Mesendoderm (in vitro differentiated cells): ENCODE measurements around the gene INIP. TPM values are rescaled to one million over a fixed set of nuclear protein-coding genes. Genes with fewer than 3 reads are reported as not detected.

Experiments
- DNase-seq: peaks from one replicate; pipeline ENCODE4 v3.0.0; 2013
- H2AK5ac ChIP-seq: 2 replicates; pipeline ENCODE4 v1.6.1; 2013; ENCODE audit warnings: low read length, inconsistent platforms
- H2BK120ac ChIP-seq: 2 replicates; pipeline ENCODE4 v1.6.1; 2013; ENCODE audit warnings: low read depth, mild to moderate bottlenecking, low read length, moderate library complexity, mixed read lengths
- H2BK15ac ChIP-seq: replicated peaks from 2 replicates; pipeline ENCODE4 v1.6.1; 2013; ENCODE audit warnings: low read depth, mild to moderate bottlenecking, moderate library complexity
- H2BK5ac ChIP-seq: 2 replicates; pipeline ENCODE4 v1.6.1; 2013; ENCODE audit warnings: low read length, inconsistent platforms
- H3K18ac ChIP-seq: 2 replicates; pipeline ENCODE4 v1.6.1; 2013; ENCODE audit warnings: mild to moderate bottlenecking, low read length, mixed read lengths
- H3K23ac ChIP-seq: one replicate; pipeline ENCODE4 v1.6.1; 2013; ENCODE audit warnings: low read length
- H3K27ac ChIP-seq: 2 replicates; pipeline ENCODE4 v1.5.1; 2013; ENCODE audit warnings: low read depth, mild to moderate bottlenecking, inconsistent platforms, low read length, moderate library complexity
- H3K27me3 ChIP-seq: 2 replicates; pipeline ENCODE4 v1.6.1; 2013; ENCODE audit warnings: low read length, control low read depth, mild to moderate bottlenecking, inconsistent platforms; ENCODE audit not compliant: insufficient read depth, poor library complexity
- H3K36me3 ChIP-seq: 2 replicates; pipeline ENCODE4 v1.6.1; 2013; ENCODE audit warnings: low read length, inconsistent platforms; ENCODE audit not compliant: control insufficient read depth, insufficient read depth
- H3K4ac ChIP-seq: one replicate; pipeline ENCODE4 v1.6.1; 2013; ENCODE audit warnings: low read depth, mild to moderate bottlenecking, low read length, moderate library complexity
- H3K4me1 ChIP-seq: 2 replicates; pipeline ENCODE4 v1.6.1; 2013; ENCODE audit warnings: low read depth, low read length, inconsistent platforms; ENCODE audit not compliant: control insufficient read depth
- H3K4me2 ChIP-seq: 2 replicates; pipeline ENCODE4 v1.6.1; 2013; ENCODE audit warnings: low read length
- H3K4me3 ChIP-seq: 2 replicates; pipeline ENCODE4 v1.5.1; 2013; ENCODE audit warnings: mild to moderate bottlenecking, low read length
- H3K56ac ChIP-seq: one replicate; pipeline ENCODE4 v1.6.1; 2013; ENCODE audit warnings: low read length
- H3K79me1 ChIP-seq: 2 replicates; pipeline ENCODE4 v1.6.1; 2013; ENCODE audit warnings: low read length, inconsistent platforms
- H3K79me2 ChIP-seq: 2 replicates; pipeline ENCODE4 v1.6.1; 2013; ENCODE audit warnings: mild to moderate bottlenecking, low read length; ENCODE audit not compliant: control insufficient read depth, insufficient read depth
- H3K9ac ChIP-seq: 2 replicates; pipeline ENCODE4 v1.6.1; 2013; ENCODE audit warnings: low read length, inconsistent platforms
- H4K5ac ChIP-seq: one replicate; pipeline ENCODE4 v1.6.1; 2013; ENCODE audit warnings: low read length
- H4K8ac ChIP-seq: one replicate; pipeline ENCODE4 v1.6.1; 2013; ENCODE audit warnings: low read depth, mild to moderate bottlenecking, control low read depth, low read length, moderate library complexity
- WGBS: extraction: QIAGEN DNeasy Blood & Tissue Kit; methylation state at CpG from one replicate; pipeline ENCODE4 v1.1.7; 2013; ENCODE audit warnings: low lambda C conversion rate, missing lambda C conversion rate; ENCODE audit not compliant: insufficient coverage; ENCODE audit errors: extremely low coverage; 5-methylcytosine and 5-hydroxymethylcytosine counted together
- polyA plus RNA-seq, 2 experiments: library from polyadenylated mRNA; stranded (reverse); fragments of 200-250 nt; gene quantifications; one replicate each; pipeline ENCODE4 v1.2.3, GENCODE V29; 2013

Gene INIP
- 9.2 TPM for polyA plus RNA-seq (2013, experiment 1 of 2)
- 9.4 TPM for polyA plus RNA-seq (2013, experiment 2 of 2)

GRCh38 chr9:112717661-112718331 lies at the start of gene INIP:
INIP (minus strand) TSS chr9:112718117; CDS start chr9:112716485, 1,632 bp downstream.
- Histone ChIP-seq H3K56ac (peak within 1 kb of the TSS; percentile 94), H3K4ac (no peak within 1 kb of the TSS), H4K8ac (no peak within 1 kb of the TSS), H3K9ac (peak within 1 kb of the TSS; percentile 88), H4K5ac (no peak within 1 kb of the TSS), H3K18ac (peak within 1 kb of the TSS; percentile 64), H3K4me2 (peak within 1 kb of the TSS; percentile 67), H3K36me3 (no peaks in the 10 kb centered on the region), H2BK120ac (no peak within 1 kb of the TSS), H3K23ac (no peak within 1 kb of the TSS), H2BK5ac (no peak within 1 kb of the TSS), H3K27me3 (no peaks in the 10 kb centered on the region), H3K4me3 (peak within 1 kb of the TSS; percentile 94), H3K27ac (peak within 1 kb of the TSS; percentile 40), H3K79me2 (no peaks in the 10 kb centered on the region), H3K4me1 (no peaks in the 10 kb centered on the region), H2AK5ac (no peak within 1 kb of the TSS), H3K79me1 (peaks cover under 1% of the 10 kb centered on the region), H2BK15ac (no peak within 1 kb of the TSS)
- no CpG with 5 or more reads among the region's 51 CpGs for WGBS
- DNase-seq = peak; percentile 99

- H3K4me1 ChIP-seq = peaks cover 3% of the 10 kb centered on the region
- H3K27ac ChIP-seq = no peak overlapping the region
- H3K4ac ChIP-seq = no peak overlapping the region
- H3K23ac ChIP-seq = no peak overlapping the region
- H4K5ac ChIP-seq = no peak overlapping the region
- no peak overlapping the region for H3K4me2 ChIP-seq
- no peak overlapping the region for H4K8ac ChIP-seq
- WGBS = no CpG with 5 or more reads among the region's 1 CpG
- no peak for DNase-seq
- no peaks in the 10 kb centered on the region for H3K79me1 ChIP-seq
- H3K56ac ChIP-seq = no peak overlapping the region
- H3K36me3 ChIP-seq = no peaks in the 10 kb centered on the region
- H2BK120ac ChIP-seq = no peak overlapping the region
- H2BK15ac ChIP-seq = no peak overlapping the region
- H3K79me2 ChIP-seq = no peaks in the 10 kb centered on the region
- no peak overlapping the region for H2BK5ac ChIP-seq
- H2AK5ac ChIP-seq = no peak overlapping the region
- no peak overlapping the region for H3K4me3 ChIP-seq
- no peaks in the 10 kb centered on the region for H3K27me3 ChIP-seq
- H3K9ac ChIP-seq = no peak overlapping the region
- H3K18ac ChIP-seq = no peak overlapping the region
These were observed 47.4 kb upstream of the INIP start for GRCh38 chr9:112765281-112765680.

GRCh38 chr9:112764837-112765236 lies 46.9 kb upstream of the INIP start:
- peak overlapping the region; percentile 65 for H3K56ac ChIP-seq
- no peak overlapping the region for H3K27ac ChIP-seq
- no peak overlapping the region for H2BK120ac ChIP-seq
- H3K4ac ChIP-seq = no peak overlapping the region
- no peaks in the 10 kb centered on the region for H3K79me2 ChIP-seq
- no peak overlapping the region for H4K5ac ChIP-seq
- H2BK15ac ChIP-seq = no peak overlapping the region
- H2AK5ac ChIP-seq = no peak overlapping the region
- DNase-seq = peak; percentile 54
- H3K36me3 ChIP-seq = no peaks in the 10 kb centered on the region
- no peak overlapping the region for H4K8ac ChIP-seq
- H3K27me3 ChIP-seq = no peaks in the 10 kb centered on the region
- no peak overlapping the region for H3K18ac ChIP-seq
- H3K9ac ChIP-seq = peak overlapping the region; percentile 6
- H2BK5ac ChIP-seq = no peak overlapping the region
- H3K4me1 ChIP-seq = peaks cover 3% of the 10 kb centered on the region
- no peak overlapping the region for H3K4me3 ChIP-seq
- no peaks in the 10 kb centered on the region for H3K79me1 ChIP-seq
- H3K4me2 ChIP-seq = no peak overlapping the region
- no CpG with 5 or more reads among the region's 7 CpGs for WGBS
- no peak overlapping the region for H3K23ac ChIP-seq

GRCh38 chr9:112764344-112764743 lies 46.4 kb upstream of the INIP start:
- Histone ChIP-seq H3K18ac (no peak overlapping the region), H3K36me3 (no peaks in the 10 kb centered on the region), H3K4me3 (no peak overlapping the region), H2BK15ac (no peak overlapping the region), H3K23ac (no peak overlapping the region), H3K4me1 (peaks cover 3% of the 10 kb centered on the region), H4K8ac (no peak overlapping the region), H3K9ac (peak overlapping the region; percentile 6), H3K79me1 (no peaks in the 10 kb centered on the region), H3K79me2 (no peaks in the 10 kb centered on the region), H3K27ac (no peak overlapping the region), H3K27me3 (no peaks in the 10 kb centered on the region), H4K5ac (no peak overlapping the region), H3K4ac (no peak overlapping the region), H3K56ac (peak overlapping the region; percentile 65), H3K4me2 (no peak overlapping the region), H2BK120ac (no peak overlapping the region), H2AK5ac (no peak overlapping the region), H2BK5ac (no peak overlapping the region)
- WGBS = no CpG with 5 or more reads among the region's 5 CpGs
- DNase-seq = peak; percentile 57

- WGBS = no CpG with 5 or more reads among the region's 13 CpGs
- H2BK120ac ChIP-seq = no peak overlapping the region
These were observed 45.0 kb upstream of the INIP start for GRCh38 chr9:112762726-112763518.

More at GRCh38 chr9:112762726-112763518, 45.0 kb upstream of the INIP start:
- Histone ChIP-seq H3K36me3 (no peaks in the 10 kb centered on the region), H3K4ac (no peak overlapping the region), H3K27ac (no peak overlapping the region), H4K5ac (no peak overlapping the region), H2BK15ac (no peak overlapping the region), H3K4me1 (peaks cover 3% of the 10 kb centered on the region), H3K4me2 (no peak overlapping the region), H3K27me3 (no peaks in the 10 kb centered on the region), H3K56ac (no peak overlapping the region), H4K8ac (no peak overlapping the region), H2BK5ac (no peak overlapping the region), H3K79me1 (no peaks in the 10 kb centered on the region), H3K23ac (no peak overlapping the region), H3K79me2 (no peaks in the 10 kb centered on the region), H3K18ac (no peak overlapping the region), H3K9ac (no peak overlapping the region), H2AK5ac (no peak overlapping the region), H3K4me3 (no peak overlapping the region)
- no peak for DNase-seq
